Stimulated activated CD8-positive, alpha-beta memory T cell treated with anti-CD3 and anti-CD28 coated beads, Interleukin-4, amount 100 ng/mL, for 4 hours (primary cell): ENCODE results near the gene WNT8B.

Source experiments
- DNase-seq, 2 donors: peaks; one replicate each; pipeline ENCODE4 v3.0.0-alpha.2; 2020; ENCODE audit warnings: low read depth in 2 of 2, low spot score in 1 of 2

WNT8B gene

DNA sequence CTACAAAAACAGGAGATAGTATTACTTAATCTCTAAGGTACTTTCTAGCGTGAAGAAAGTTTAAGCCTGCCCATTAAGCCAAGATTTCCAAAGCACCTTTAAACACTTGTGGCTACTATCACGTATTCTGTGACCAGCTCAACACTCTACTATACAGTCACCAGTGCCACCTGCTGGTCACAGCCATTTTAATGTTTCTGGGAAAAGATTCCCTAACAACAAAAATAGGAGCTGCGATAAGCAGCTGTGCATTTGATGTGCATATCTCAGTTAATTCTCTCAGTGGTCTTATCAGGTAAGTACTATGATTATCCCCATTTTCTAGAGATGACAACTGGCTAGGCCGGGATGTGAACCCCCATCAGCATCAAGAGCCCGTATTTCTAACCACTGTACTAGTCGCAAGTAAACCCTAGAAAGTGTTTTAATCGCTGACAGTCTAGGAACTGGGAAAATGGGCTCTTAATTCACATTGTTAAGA lies 56.0 kb downstream of the WNT8B start:
- DNase-seq, result peak in 1 of 2 donors; percentile 42

DNA sequence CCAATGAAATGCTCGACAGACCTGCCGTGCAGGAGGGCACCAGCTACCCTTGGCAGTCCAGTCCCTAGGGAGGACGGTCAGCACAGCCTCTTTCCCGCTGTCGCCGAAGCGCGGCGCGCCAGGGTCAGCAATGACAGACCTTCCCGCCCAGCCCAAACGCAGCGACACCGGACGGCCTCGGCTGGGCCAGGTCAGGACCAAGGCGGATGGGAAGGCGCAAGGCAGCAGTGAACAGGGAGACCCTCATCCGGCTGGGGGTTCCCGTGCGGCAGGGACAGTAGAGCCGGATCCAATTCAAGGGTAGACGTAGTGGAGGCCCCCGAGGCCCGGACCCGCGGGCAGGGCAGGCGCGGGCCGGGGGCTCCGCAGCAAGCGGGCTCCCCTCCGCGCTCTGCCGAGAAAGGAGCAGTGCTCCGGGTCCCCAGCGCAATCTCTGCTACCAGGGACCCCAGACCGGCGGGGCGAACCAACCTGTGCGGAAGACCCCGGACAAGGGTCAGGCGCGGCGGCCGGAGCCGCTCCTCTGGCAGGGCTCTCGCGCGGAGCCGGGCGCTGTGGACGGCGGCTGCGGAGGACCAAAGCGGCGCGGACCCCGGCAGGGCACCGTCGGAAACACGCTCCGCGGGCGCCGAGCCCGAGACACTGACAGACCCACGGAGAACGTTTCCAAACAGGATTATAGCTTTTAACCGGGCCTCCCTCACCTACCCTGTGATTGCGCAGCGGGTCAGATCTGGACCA lies 56.7 kb downstream of the WNT8B start, which contains the start of gene SEC31B:
TSS of gene SEC31B (minus strand) at position 551 of the 741 bp plus-strand sequence. CDS start 2,909 bp downstream, outside the sequence.
- DNase-seq, result no peak

DNA sequence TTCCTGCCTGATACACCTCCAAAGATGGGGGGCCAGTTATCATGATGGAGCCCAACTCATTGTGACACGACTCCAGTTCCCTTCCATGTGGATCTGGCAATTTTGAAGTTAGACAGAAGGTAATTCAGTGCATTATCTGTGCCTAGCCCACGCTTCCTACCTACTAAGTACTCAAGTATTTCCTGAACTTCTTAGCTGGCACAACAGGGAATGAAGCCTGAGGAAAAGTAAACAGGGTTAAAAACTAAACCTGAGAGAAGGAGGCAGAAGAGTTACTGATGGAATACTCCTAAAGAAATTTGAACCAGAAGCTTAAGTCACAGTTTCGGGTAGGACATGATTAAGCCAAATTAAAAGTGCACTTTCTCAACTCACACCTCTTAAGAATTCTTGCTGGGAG lies 58.0 kb downstream of the WNT8B start:
- no peak for DNase-seq

DNA sequence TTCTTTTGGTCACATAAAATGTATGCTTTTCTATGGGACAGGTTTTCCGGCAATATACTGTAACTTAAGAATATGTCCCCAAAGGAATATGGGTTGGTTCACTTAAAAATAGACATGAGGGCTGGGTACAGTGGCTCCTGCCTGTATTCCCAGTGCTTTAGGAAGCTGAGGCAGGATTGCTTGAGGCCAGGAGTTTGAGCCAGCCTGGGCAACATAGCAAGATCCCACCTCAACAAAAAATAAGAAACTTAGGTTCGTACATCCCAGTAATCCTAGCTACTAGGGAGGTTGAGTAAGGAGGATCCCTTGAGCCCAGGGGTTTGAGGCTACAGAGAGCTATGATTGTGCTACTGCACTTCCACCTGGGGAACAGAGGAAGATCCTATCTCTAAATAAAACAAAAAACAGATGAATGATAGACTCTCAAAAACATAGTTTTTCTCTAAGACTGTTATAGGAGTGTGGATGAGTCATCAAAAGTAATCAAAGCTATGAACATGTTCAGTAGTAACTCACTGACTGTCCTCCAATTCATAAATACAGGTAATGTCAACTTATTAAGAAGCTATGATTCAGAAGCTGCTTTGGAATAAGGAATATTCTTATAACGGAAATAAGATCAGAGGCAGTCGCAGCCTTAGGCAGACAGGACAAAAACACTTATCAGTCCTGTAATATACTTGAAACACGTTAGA lies 59.4 kb downstream of the WNT8B start:
- DNase-seq, result no peak

DNA sequence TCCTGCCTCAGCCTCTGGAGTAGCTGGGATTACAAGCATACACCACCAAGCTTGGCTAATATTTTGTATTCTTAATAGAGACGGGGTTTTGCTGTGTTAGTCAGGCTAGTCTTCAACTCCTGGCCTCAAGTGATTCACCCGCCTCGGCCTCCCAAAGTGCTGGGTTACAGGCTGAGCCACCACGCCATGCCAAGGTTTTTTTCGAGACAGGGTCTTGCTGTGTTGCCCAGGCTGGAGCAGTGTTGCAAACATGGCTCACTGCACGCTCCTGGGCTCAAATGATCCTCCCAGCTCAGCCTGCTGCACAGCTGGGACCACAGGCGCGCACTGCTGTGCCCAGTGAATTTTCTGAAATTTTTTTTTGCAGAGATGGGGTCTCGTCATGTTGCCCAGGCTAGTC lies 60.1 kb downstream of the WNT8B start:
- no peak for DNase-seq

DNA sequence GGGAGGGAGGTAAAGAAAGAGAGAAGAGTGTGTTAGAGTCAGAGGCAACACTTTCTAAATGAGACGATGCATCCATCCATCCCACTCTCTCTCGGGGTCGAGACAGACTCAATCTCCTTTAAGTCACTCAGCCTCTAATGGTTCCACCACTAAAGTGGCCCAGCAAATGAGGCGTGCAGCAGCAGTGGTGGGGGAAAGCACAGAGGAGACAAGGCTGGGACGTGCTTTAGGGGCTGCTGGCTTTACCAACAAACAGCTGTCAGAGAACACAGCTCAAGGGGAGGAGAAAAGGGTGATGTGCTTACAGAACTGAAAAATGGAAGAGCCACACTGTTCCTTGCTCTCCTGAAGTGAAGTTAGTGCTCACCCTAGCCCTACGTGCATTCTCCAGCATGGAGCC lies 61.4 kb downstream of the WNT8B start:
- no peak for DNase-seq

DNA sequence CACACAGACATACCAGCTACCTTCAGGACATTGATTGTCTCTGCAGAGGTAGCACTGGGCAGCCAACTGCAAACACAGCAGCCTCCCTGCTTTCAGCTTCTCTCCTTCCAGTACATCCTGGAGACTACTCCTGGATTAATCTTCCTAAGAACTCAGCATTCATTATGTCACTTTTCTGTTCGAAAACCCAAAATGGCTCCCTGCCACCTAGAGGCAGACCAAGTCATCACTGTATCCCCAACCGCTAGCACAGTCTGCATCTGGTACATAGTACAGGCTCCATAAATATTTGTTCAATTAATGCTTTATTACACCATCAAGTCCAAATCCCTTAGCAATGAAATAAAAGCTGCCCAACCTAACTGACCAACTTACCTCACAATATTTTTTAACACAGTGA lies 61.8 kb downstream of the WNT8B start:
- no peak for DNase-seq

DNA sequence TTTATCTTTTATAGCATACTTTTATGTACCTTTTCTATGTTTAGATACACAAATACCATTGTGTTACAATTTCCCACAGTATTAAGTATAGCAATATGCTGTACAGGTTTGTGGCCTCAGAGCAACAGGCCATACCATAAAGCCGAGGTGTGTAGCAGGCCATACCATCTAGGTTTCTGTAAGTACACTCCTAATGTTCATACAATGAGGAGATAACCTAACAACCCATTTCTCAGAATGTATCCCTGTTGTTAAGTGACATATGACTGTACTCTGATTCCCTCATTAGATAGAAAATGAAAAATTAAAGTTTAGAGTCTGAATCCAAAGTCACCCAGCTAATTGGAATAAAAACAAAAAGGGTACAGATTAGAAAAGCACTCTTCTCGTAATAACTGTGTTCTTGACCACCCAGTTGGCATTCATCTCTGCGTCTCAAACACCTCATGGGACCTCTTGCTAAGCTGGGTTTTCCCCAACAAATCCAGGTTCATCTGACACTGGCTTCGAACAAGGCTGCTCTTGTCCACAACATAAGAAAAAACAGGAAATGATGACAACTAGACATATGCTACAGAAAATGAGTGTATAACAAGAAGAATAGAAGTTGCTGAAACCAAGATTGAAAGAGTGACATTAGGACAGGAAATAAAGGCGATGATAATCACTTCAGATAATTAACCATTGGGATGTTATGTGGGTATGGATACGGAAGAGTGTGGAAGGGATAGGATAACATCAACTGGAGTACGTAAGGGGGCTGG lies 65.5 kb downstream of the WNT8B start:
- no peak for DNase-seq

DNA sequence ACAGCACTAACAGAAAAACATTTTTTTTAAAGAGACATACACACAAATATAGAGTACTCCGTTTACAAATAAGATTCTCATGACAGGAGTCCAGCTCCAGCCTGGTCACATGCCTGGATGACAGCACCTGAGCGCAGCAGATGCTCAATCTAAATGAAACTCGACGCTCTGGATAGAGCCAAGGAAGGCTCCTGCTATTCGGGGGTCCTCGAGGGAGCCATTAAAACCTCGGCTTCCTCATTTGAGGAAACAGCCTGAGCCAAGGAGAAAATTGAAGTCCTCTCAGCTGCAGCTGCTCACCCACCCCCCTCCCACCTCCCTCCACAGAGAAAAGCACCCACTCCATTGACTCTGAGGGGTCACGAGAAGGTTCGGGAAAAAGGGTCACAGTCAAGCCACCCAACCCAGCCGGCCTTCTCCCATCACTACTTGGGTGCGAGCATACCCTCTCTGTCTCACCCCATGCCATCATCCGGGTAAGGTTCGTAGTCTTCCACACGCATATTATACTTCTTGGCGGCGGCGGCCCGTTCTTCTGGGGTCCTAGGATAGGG lies 66.2 kb downstream of the WNT8B start:
- no peak for DNase-seq

DNA sequence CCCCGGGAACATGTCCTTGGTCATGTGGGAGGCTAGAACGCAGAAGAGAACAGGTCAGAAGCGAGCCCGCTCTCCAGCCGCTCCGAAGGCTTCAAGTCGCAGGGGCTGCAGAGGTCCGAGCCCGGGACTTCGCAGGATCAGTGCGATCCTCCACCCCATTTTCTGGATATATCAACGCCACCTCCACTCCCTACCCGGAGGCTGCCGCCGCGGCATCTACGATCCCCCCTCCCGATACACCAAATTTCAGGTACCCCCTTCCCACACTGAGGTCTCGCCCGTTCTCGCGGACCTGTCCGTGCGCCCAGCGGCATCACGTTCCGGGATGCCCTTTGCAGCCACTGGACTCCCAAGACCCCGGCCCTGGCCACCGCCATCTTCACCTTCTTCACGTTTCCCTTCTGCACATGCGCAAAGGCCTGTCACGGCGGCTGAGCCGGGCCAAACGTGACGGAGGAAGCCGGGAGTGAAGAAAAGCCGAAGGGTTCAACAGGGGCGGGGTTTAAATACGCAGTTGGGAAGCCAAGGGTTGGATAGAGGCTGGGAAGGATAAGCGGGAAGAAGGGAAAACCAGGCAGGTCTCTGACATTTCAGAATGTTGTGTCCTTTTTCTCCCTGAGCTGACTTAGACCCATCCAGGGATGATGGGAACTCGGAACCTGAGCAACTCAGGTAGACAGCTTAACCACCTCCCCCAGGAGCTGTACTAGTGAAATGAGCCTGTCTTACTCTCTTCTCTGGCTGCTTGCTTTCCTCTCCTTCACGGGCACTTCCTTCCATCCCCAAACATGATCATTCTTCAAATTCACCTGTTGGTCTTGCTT lies 66.9 kb downstream of the WNT8B start, which contains the start of gene NDUFB8:
TSS of gene NDUFB8 (minus strand) at position 397 of the 824 bp plus-strand sequence. CDS start at position 377, 20 bp downstream.
- DNase-seq, result peak; percentile 72 to 74

DNA sequence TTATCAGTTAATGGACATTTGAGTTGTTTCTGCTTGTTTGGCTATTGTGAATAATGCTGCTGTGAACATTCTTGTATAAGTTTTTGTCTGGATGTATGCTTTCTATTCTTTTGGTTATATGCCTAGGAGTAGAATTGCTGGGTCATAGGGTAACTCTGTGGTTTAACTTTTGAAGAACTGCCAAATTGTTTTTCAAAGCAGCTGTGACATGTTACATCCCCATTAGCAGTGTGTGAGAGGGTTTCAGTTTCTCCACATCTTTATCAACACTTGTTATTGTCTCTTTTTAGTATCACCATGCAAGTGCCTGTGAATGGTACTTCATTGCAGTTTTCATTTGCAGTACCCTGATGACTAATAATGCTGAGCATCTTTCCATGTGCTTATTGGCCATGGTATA lies 69.0 kb downstream of the WNT8B start:
- DNase-seq, result no peak
